Esophagus squamous epithelium (tissue), 5 donors: ENCODE measurements around the gene YKT6. TPM values are rescaled to one million over a fixed set of nuclear protein-coding genes. Genes with fewer than 3 reads are reported as not detected.
"Not testable (repeated sequence)": the region's sequence is repeated elsewhere in the genome, so short reads cannot be mapped to it uniquely, and the experiment has no call there.

ENCODE experiments used
- DNase-seq: peaks from one replicate; lab custom pipeline; 2025; lab: John Stamatoyannopoulos, UW
- H3K27ac ChIP-seq, 4 donors: fragments of 200-600 bp; sonication (generic); one replicate each; pipeline ENCODE4 v1.5.1; 2016 to 2019; ENCODE audit warnings: mild to moderate bottlenecking in 1 of 4
- H3K27me3 ChIP-seq, 4 donors: fragments of 200-600 bp; sonication (generic); 1 replicate in 3 of 4; 2 replicates in 1 of 4; pipeline versions ENCODE4 v1.5.1 to v1.6.0; 2017 to 2021; ENCODE audit warnings: antibody characterized with exemption in 1 of 4
- H3K36me3 ChIP-seq, 3 donors: fragments of 200-600 bp; sonication (generic); one replicate each; pipeline ENCODE4 v1.5.1; 2016 to 2019
- H3K4me1 ChIP-seq, 3 donors: fragments of 200-600 bp; sonication (generic); one replicate each; pipeline ENCODE4 v1.5.1; 2017 to 2019
- H3K4me3 ChIP-seq, 4 donors: fragments of 200-600 bp; sonication (generic); 1 replicate in 3 of 4; 2 replicates in 1 of 4; pipeline ENCODE4 v1.5.1; 2016 to 2019; ENCODE audit warnings: mild to moderate bottlenecking in 2 of 4, moderate library complexity in 1 of 4
- H3K9me3 ChIP-seq, 3 donors: fragments of 200-600 bp; sonication (generic); one replicate each; pipeline ENCODE4 v1.5.1; 2016 to 2019
- CTCF ChIP-seq, 6 experiments: fragments of 450-650 bp in 4 of 6; fragments of 200-600 bp in 2 of 6; sonication (generic) in 2 of 6; IDR thresholded peaks; one replicate each; pipeline ENCODE4 v1.5.1; 2016 to 2019; ENCODE audit warnings: antibody characterized with exemption in 6 of 6, mild to moderate bottlenecking in 4 of 6, moderate library complexity in 4 of 6
- POLR2A ChIP-seq, 4 donors: fragments of 450-650 bp; IDR thresholded peaks; one replicate each; pipeline ENCODE4 v1.6.1; 2017; ENCODE audit warnings: antibody characterized with exemption in 4 of 4, mild to moderate bottlenecking in 4 of 4, moderate library complexity in 3 of 4
- WGBS, 2 donors: methylation state at CpG; one replicate each; pipeline ENCODE4 v1.1.5; 2018; 5-methylcytosine and 5-hydroxymethylcytosine counted together
- intact Hi-C: fragments of 100-400 bp; cut with DNase I; formaldehyde crosslinking; loops from one replicate; pipeline ENCODE4 v1.15.0; 2022
- total RNA-seq, 4 donors: library from RNA; depleted of rRNA; stranded (reverse); fragments of >200 nt; gene quantifications; one replicate each; pipeline ENCODE4 v1.1.0, GENCODE V29; 2016
- donor health status: DM: yes; HTN: yes; CAD: no.

Gene YKT6
- total RNA-seq, 4 donors from 2014 or later: 56.3 to 91.8 (median 65.1) TPM

- TF ChIP-seq CTCF (IDR thresholded peaks at IDR 0.05) (no peak), POLR2A (IDR thresholded peaks at IDR 0.05) (no peak)
- intact Hi-C loops: no loop called here
- WGBS, 2 donors: 84 to 87% methylated on average over 6 of the region's 6 CpGs
- H3K27me3 ChIP-seq: peaks cover 0 to 21% (median 0%) of the 10 kb centered on the region in 4 donors
- no peak for DNase-seq
- no peak overlapping the region for H3K27ac ChIP-seq
- H3K4me1 ChIP-seq: no peaks in the 10 kb centered on the region
- no peaks in the 10 kb centered on the region for H3K9me3 ChIP-seq
- H3K36me3 ChIP-seq: no peaks in the 10 kb centered on the region
- no peak overlapping the region for H3K4me3 ChIP-seq
Observed at GRCh38 chr7:44172803-44173424, 27.9 kb upstream of the YKT6 start.

- peaks cover 0 to 22% (median 0%) of the 10 kb centered on the region in 4 donors for H3K27me3 ChIP-seq
- no peaks in the 10 kb centered on the region for H3K9me3 ChIP-seq
- no peaks in the 10 kb centered on the region for H3K4me1 ChIP-seq
- 71% methylated on average over 2 of the region's 3 CpGs for WGBS, 2 donors
- no peak overlapping the region for H3K27ac ChIP-seq
- H3K36me3 ChIP-seq: no peaks in the 10 kb centered on the region
- TF ChIP-seq POLR2A (IDR thresholded peaks at IDR 0.05): no peak
- no peak for TF ChIP-seq CTCF (IDR thresholded peaks at IDR 0.05)
- no peak overlapping the region for H3K4me3 ChIP-seq
- no peak for DNase-seq
- intact Hi-C loops: no loop called here
Observed at GRCh38 chr7:44173911-44174693, 26.7 kb upstream of the YKT6 start.

- WGBS, 2 donors: 43 to 46% methylated on average over 1 of the region's 1 CpG
- H3K9me3 ChIP-seq, H3K27ac ChIP-seq, H3K4me3 ChIP-seq, H3K36me3 ChIP-seq, H3K4me1 ChIP-seq, intact Hi-C loops, DNase-seq: not testable (repeated sequence)
- peaks cover 0 to 22% (median 0%) of the 10 kb centered on the region in 4 donors for H3K27me3 ChIP-seq
Observed at GRCh38 chr7:44174694-44174948, 26.2 kb upstream of the YKT6 start.

GRCh38 chr7:44175730-44176129 is 25.0 kb upstream of the YKT6 start:
- intact Hi-C loops: no loop called here
- Histone ChIP-seq H3K27ac (no peak overlapping the region), H3K4me3 (no peak overlapping the region), H3K9me3 (no peaks in the 10 kb centered on the region), H3K36me3 (no peaks in the 10 kb centered on the region), H3K27me3 (peaks cover 0 to 22% (median 0%) of the 10 kb centered on the region in 4 donors), H3K4me1 (no peaks in the 10 kb centered on the region)
- 71 to 79% methylated on average over 2 to 3 of the region's 3 CpGs for WGBS, 2 donors
- TF ChIP-seq CTCF (IDR thresholded peaks at IDR 0.05) (no peak), POLR2A (IDR thresholded peaks at IDR 0.05) (no peak)
- no peak for DNase-seq

- no peaks in the 10 kb centered on the region for H3K36me3 ChIP-seq
- no peak for TF ChIP-seq CTCF (IDR thresholded peaks at IDR 0.05)
- TF ChIP-seq POLR2A (IDR thresholded peaks at IDR 0.05): no peak
- intact Hi-C loops: no loop called here
- no peak overlapping the region for H3K27ac ChIP-seq
- H3K4me3 ChIP-seq: no peak overlapping the region
- no peaks in the 10 kb centered on the region for H3K9me3 ChIP-seq
- no peak for DNase-seq
- H3K4me1 ChIP-seq: no peaks in the 10 kb centered on the region
- peaks cover 0 to 23% (median 0%) of the 10 kb centered on the region in 4 donors for H3K27me3 ChIP-seq
- WGBS, 2 donors: 67 to 72% methylated on average over 3 to 7 of the region's 7 CpGs
Observed at GRCh38 chr7:44176486-44176885, 24.3 kb upstream of the YKT6 start.
